IMR-90 (cell line): ENCODE data around the gene IL31RA. TPM values are rescaled to one million over a fixed set of nuclear protein-coding genes. Genes with fewer than 3 reads are reported as not detected.

Experiments
- ATAC-seq: fragments of 200-7000 bp; cut with Tn5 transposase; 2 replicates; pipeline ENCODE4 v1.9.1; 2020; ENCODE audit warnings: low read depth, mild to moderate bottlenecking, moderate library complexity
- BruUV-seq: library from RNA; stranded (reverse); fragments of 400-500 nt; replicated peaks from 2 replicates; lab custom pipeline; 2021; lab: Mats Ljungman, UMichigan
- CTCF ChIA-PET: fragments of 300-600 bp; formaldehyde crosslinking; extraction: SDS; loops from one replicate; lab custom pipeline; 2021; ENCODE audit warnings: antibody characterized with exemption; lab: Yijun Ruan, JAX
- POLR2A ChIA-PET: fragments of 300-600 bp; sonication (Branson Sonifier 250); formaldehyde crosslinking; loops from one replicate; lab custom pipeline; 2022; ENCODE audit warnings: antibody characterized with exemption; ENCODE audit not compliant: unreplicated experiment; lab: Charles Lee
- DNase-seq: peaks from one replicate; pipeline ENCODE4 v3.0.0; 2013
- H2AFZ ChIP-seq: replicated peaks from 2 replicates; pipeline ENCODE3; 2013; ENCODE audit warnings: low read length, mild to moderate bottlenecking; ENCODE audit not compliant: poor library complexity
- H2AK5ac ChIP-seq: 2 replicates; pipeline ENCODE4 v1.6.1; 2013; ENCODE audit warnings: low read depth, low read length, inconsistent platforms
- H2AK9ac ChIP-seq: replicated peaks from 2 replicates; pipeline ENCODE3; 2013; ENCODE audit warnings: mild to moderate bottlenecking, low read depth, low read length, moderate library complexity; ENCODE audit not compliant: poor library complexity
- H2BK120ac ChIP-seq: 2 replicates; pipeline ENCODE4 v1.6.1; 2013; ENCODE audit warnings: low read depth, low read length, inconsistent platforms
- H2BK15ac ChIP-seq: 3 replicates; pipeline ENCODE4 v1.6.1; 2013; ENCODE audit warnings: low read depth, low read length, inconsistent platforms
- H2BK20ac ChIP-seq: 2 replicates; pipeline ENCODE4 v1.6.1; 2013; ENCODE audit warnings: low read depth, mild to moderate bottlenecking, inconsistent platforms, low read length, moderate library complexity
- H2BK5ac ChIP-seq: 2 replicates; pipeline ENCODE4 v1.6.1; 2013; ENCODE audit warnings: mild to moderate bottlenecking, low read depth, low read length, inconsistent platforms; ENCODE audit not compliant: poor library complexity, severe bottlenecking
- H3K14ac ChIP-seq: replicated peaks from 2 replicates; pipeline ENCODE4 v1.6.1; 2013; ENCODE audit warnings: low read depth, low read length, inconsistent platforms
- H3K18ac ChIP-seq: 2 replicates; pipeline ENCODE4 v1.6.1; 2013; ENCODE audit warnings: low read depth, low read length, control low read depth
- H3K23ac ChIP-seq: 2 replicates; pipeline ENCODE4 v1.6.1; 2013; ENCODE audit warnings: low read depth, low read length, inconsistent platforms
- H3K27ac ChIP-seq: 2 replicates; pipeline ENCODE4 v1.5.1; 2013; ENCODE audit warnings: mild to moderate bottlenecking, control low read depth, low read length; ENCODE audit not compliant: insufficient read depth
- H3K27me3 ChIP-seq: 2 replicates; pipeline ENCODE4 v1.6.1; 2013; ENCODE audit warnings: low read length; ENCODE audit not compliant: control insufficient read depth, insufficient read depth
- H3K36me3 ChIP-seq: 2 replicates; pipeline ENCODE4 v1.6.1; 2013; ENCODE audit warnings: low read length, mixed read lengths; ENCODE audit not compliant: control insufficient read depth, insufficient read depth
- H3K4ac ChIP-seq: 2 replicates; pipeline ENCODE4 v1.6.1; 2013; ENCODE audit warnings: low read depth, low read length, inconsistent platforms
- H3K4me1 ChIP-seq: 2 replicates; pipeline ENCODE4 v1.6.1; 2013; ENCODE audit warnings: low read length, mixed read lengths; ENCODE audit not compliant: control insufficient read depth, insufficient read depth
- H3K4me2 ChIP-seq: 2 replicates; pipeline ENCODE4 v1.6.1; 2013; ENCODE audit warnings: low read depth, mild to moderate bottlenecking, control low read depth, low read length, moderate library complexity
- H3K4me3 ChIP-seq: 2 replicates; pipeline ENCODE4 v1.5.1; 2013; ENCODE audit warnings: low read depth, mild to moderate bottlenecking, control low read depth, low read length, moderate library complexity; ENCODE audit not compliant: insufficient read depth
- H3K56ac ChIP-seq: 2 replicates; pipeline ENCODE4 v1.6.1; 2013; ENCODE audit warnings: low read length, inconsistent platforms; ENCODE audit not compliant: insufficient read depth; ENCODE audit errors: extremely low read depth
- H3K79me1 ChIP-seq, 2 experiments: 2 replicates each; pipeline ENCODE4 v1.6.1; 2013; ENCODE audit warnings: low read length in 2 of 2, inconsistent platforms in 1 of 2, low read depth in 1 of 2
- H3K9ac ChIP-seq: 2 replicates; pipeline ENCODE4 v1.6.1; 2013; ENCODE audit warnings: low read depth, low read length, control low read depth
- H3K9me1 ChIP-seq: 2 replicates; pipeline ENCODE4 v1.6.1; 2013; ENCODE audit warnings: low read length, inconsistent platforms; ENCODE audit not compliant: insufficient read depth
- H3K9me3 ChIP-seq: 2 replicates; pipeline ENCODE4 v1.6.1; 2013; ENCODE audit warnings: low read length; ENCODE audit not compliant: control insufficient read depth, insufficient read depth
- H4K20me1 ChIP-seq: 2 replicates; pipeline ENCODE4 v1.6.1; 2013; ENCODE audit warnings: low read length, inconsistent platforms; ENCODE audit not compliant: insufficient read depth
- H4K5ac ChIP-seq: 2 replicates; pipeline ENCODE4 v1.6.1; 2013; ENCODE audit warnings: mild to moderate bottlenecking, low read depth, low read length, control low read depth
- H4K8ac ChIP-seq, 2 experiments: 2 replicates each; pipeline ENCODE4 v1.6.1; 2013; ENCODE audit warnings: low read depth in 2 of 2, low read length in 2 of 2, control low read depth in 1 of 2, inconsistent platforms in 1 of 2
- H4K91ac ChIP-seq: 2 replicates; pipeline ENCODE4 v1.6.1; 2013; ENCODE audit warnings: low read depth, low read length, inconsistent platforms; ENCODE audit not compliant: insufficient read depth
- FOS ChIP-seq: fragments of 150-350 bp; IDR thresholded peaks from 2 replicates; pipeline ENCODE4 v1.6.1; 2016; ENCODE audit warnings: low read depth, low read length
- MAFK ChIP-seq: IDR thresholded peaks from 2 replicates; pipeline ENCODE4 v1.6.1; 2012; ENCODE audit warnings: low read depth, low read length, improper control_type of control experiment
- RAD21 ChIP-seq: IDR thresholded peaks from 2 replicates; pipeline ENCODE4 v1.6.1; 2012; ENCODE audit warnings: low read length, improper control_type of control experiment
- RFX5 ChIP-seq: IDR thresholded peaks from 2 replicates; pipeline ENCODE4 v1.8.0; 2012; ENCODE audit warnings: low read depth, mild to moderate bottlenecking, low read length, moderate library complexity
- WGBS, 2 experiments: methylation state at CpG; one replicate each; pipeline versions ENCODE4 v1.1.5 to v1.1.7; 2013; ENCODE audit warnings: missing lambda C conversion rate in 2 of 2; ENCODE audit not compliant: insufficient read length in 1 of 2; ENCODE audit errors: extremely low coverage in 2 of 2; 5-methylcytosine and 5-hydroxymethylcytosine counted together
- dilution Hi-C: fragments of 300-500 bp; cut with HindIII; formaldehyde crosslinking; loops from one replicate; pipeline ENCODE4 v1.14.3; 2018; ENCODE audit warnings: low sequenced_read_pairs; ENCODE audit not compliant: unreplicated experiment
- in situ Hi-C: fragments of 300-500 bp; cut with MboI; formaldehyde crosslinking; loops from 3 replicates; pipeline ENCODE4 v1.14.3; 2019; ENCODE audit warnings: low sequenced_read_pairs, inconsistent platforms, mixed read lengths
- intact Hi-C: fragments of 100-400 bp; cut with micrococcal nuclease; formaldehyde crosslinking; loops from 2 replicates; pipeline ENCODE4 v1.10.0; 2022
- polyA plus RNA-seq, 3 experiments: library from polyadenylated mRNA; depleted of rRNA; stranded (reverse); fragments of >200 nt; gene quantifications; 2 replicates each; pipeline ENCODE4 v1.2.3, GENCODE V29; 2012; ENCODE audit warnings: low replicate concordance in 1 of 3
- total RNA-seq: library from RNA; depleted of rRNA; stranded (reverse); fragments of >200 nt; gene quantifications from 2 replicates; pipeline ENCODE4 v1.2.3, GENCODE V29; 2012

The IL31RA gene
- total and polyA plus RNA-seq, 2 of the 4 experiments (the other 2 are of a cell fraction), result 0.39 to 0.90 TPM

DNA sequence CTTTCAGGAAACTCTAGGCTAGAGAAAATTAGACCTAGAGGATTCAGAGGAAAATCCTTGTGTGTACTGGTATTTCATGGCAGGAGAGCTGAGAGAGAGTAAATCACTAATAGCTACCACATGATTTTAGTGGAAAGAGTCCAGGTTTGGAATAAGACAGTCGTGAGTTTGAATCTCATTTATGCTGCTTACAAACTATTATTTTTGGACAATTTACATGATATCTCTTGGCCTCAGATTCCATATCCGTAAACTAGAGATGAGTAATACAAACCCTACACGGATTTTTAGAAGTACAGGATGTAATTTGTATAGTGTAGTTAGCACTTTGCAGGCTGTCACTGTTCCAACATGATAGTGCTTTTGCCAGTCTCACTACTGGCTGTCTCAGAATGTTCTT is 2.7 kb downstream of the IL31RA start:
- Histone ChIP-seq H2BK15ac (no peak overlapping the region), H3K27me3 (no peaks in the 10 kb centered on the region), H2AK5ac (no peak overlapping the region), H3K79me1 (no peaks in the 10 kb centered on the region), H3K18ac (no peak overlapping the region), H2BK5ac (no peak overlapping the region), H3K14ac (no peak overlapping the region), H3K36me3 (no peaks in the 10 kb centered on the region), H2BK120ac (0 out of 2 replicates have a peak overlapping the region, but pooled peaks have one; percentile 25), H2AFZ (no peak overlapping the region), H3K27ac (no peak overlapping the region), H4K5ac (no peak overlapping the region), H3K9me3 (no peaks in the 10 kb centered on the region), H3K56ac (no peak overlapping the region), H2AK9ac (no peak overlapping the region), H3K4me3 (no peak overlapping the region), H4K20me1 (no peaks in the 10 kb centered on the region), H3K4ac (0 out of 2 replicates have a peak overlapping the region, but pooled peaks have one; percentile 49), H3K4me1 (peaks cover 9% of the 10 kb centered on the region), H3K9ac (no peak overlapping the region), H2BK20ac (no peak overlapping the region; the same call in 1 of the 2 replicates), H3K4me2 (0 out of 2 replicates have a peak overlapping the region, but pooled peaks have one; percentile 25), H3K9me1 (no peaks in the 10 kb centered on the region; the same call in 1 of the 2 replicates), H4K8ac (no peak overlapping the region), H3K23ac (no peak overlapping the region), H4K91ac (no peak overlapping the region)
- intact Hi-C loops (no loop called here), dilution Hi-C loops (no loop called here), in situ Hi-C loops (no loop called here)
- peak; percentile 49 for ATAC-seq
- TF ChIP-seq RAD21, result no peak
- no peak for TF ChIP-seq FOS
- no peak for TF ChIP-seq MAFK
- TF ChIP-seq RFX5, result no peak
- WGBS, 2 experiments, result no CpG with 5 or more reads among the region's 3 CpGs
- no TSS peak for BruUV-seq
- DNase-seq, result peak; percentile 67
- ChIA-PET POLR2A (no interaction called here), CTCF (no interaction called here)
